Pulmonary artery endothelial cell (primary cell): ENCODE results near the gene CPNE5. TPM values are rescaled to one million over a fixed set of nuclear protein-coding genes. Genes with fewer than 3 reads are reported as not detected.

Source experiments
- DNase-seq: peaks from one replicate; pipeline ENCODE4 v3.0.0-alpha.2; 2011; ENCODE audit warnings: low read depth, low spot score
- total RNA-seq: library from RNA; depleted of rRNA; stranded (reverse); fragments of >200 nt; gene quantifications from 2 replicates; pipeline ENCODE4 v1.2.3, GENCODE V29; 2014

Gene CPNE5
- total RNA-seq, 1 donor from 2014 or later, result 7.5 TPM

GRCh38 chr6:36766399-36766945 is 72.8 kb downstream of the CPNE5 start:
- no peak for DNase-seq

- DNase-seq, result peak; percentile 49
Observed at GRCh38 chr6:36765594-36766398, 73.4 kb downstream of the CPNE5 start.

GRCh38 chr6:36765190-36765589 is 74.1 kb downstream of the CPNE5 start:
- no peak for DNase-seq

- DNase-seq, result no peak
Observed at GRCh38 chr6:36762123-36762522, 77.1 kb downstream of the CPNE5 start.

GRCh38 chr6:36760685-36761435 is 78.4 kb downstream of the CPNE5 start:
- DNase-seq, result no peak

GRCh38 chr6:36759148-36759759 is 80.0 kb downstream of the CPNE5 start:
- peak; percentile 35 for DNase-seq

- no peak for DNase-seq
Observed at GRCh38 chr6:36758516-36759147, 80.6 kb downstream of the CPNE5 start.

- DNase-seq, result no peak
Observed at GRCh38 chr6:36757943-36758508, 81.2 kb downstream of the CPNE5 start.

- DNase-seq, result no peak
Observed at GRCh38 chr6:36757206-36757605, 82.0 kb downstream of the CPNE5 start.

- no peak for DNase-seq
Observed at GRCh38 chr6:36756786-36757185, 82.5 kb downstream of the CPNE5 start.

GRCh38 chr6:36755435-36756348 is 83.6 kb downstream of the CPNE5 start:
- peak; percentile 84 for DNase-seq

GRCh38 chr6:36754582-36755434 is 84.4 kb downstream of the CPNE5 start:
- no peak for DNase-seq

- no peak for DNase-seq
Observed at GRCh38 chr6:36753671-36754405, 85.4 kb downstream of the CPNE5 start.

- DNase-seq, result no peak
Observed at GRCh38 chr6:36752886-36753506, 86.2 kb downstream of the CPNE5 start.

GRCh38 chr6:36752187-36752885 is 86.9 kb downstream of the CPNE5 start:
- no peak for DNase-seq

- DNase-seq, result no peak
Observed at GRCh38 chr6:36751833-36752186, 87.4 kb downstream of the CPNE5 start.

GRCh38 chr6:36751091-36751490 is 88.2 kb downstream of the CPNE5 start:
- no peak for DNase-seq
